NB4 (cell line): ENCODE data around the gene WASF1.

Experiments
- CTCF ChIP-seq: IDR thresholded peaks from one replicate; pipeline ENCODE4 v1.5.1; 2012; ENCODE audit warnings: low read depth, low read length
- POLR2A ChIP-seq: IDR thresholded peaks from 2 replicates; pipeline ENCODE4 v1.6.1; 2011; ENCODE audit warnings: mild to moderate bottlenecking; ENCODE audit not compliant: insufficient read length; ENCODE audit errors: extremely low read depth

GRCh38 chr6:110102411-110102810 lies 77.1 kb downstream of the WASF1 start:
- TF ChIP-seq CTCF: no peak
- TF ChIP-seq POLR2A: no peak
